Measurements from ENCODE around the gene CDIP1. TPM values are rescaled to one million over a fixed set of nuclear protein-coding genes. Genes with fewer than 3 reads are reported as not detected.
A peak's percentile ranks its signal among the peaks of the same experiment; 100 is the strongest.

Gene CDIP1
- total RNA-seq, 8 experiments from 2014 or later, result 22.5 to 54.3 (median 28.3) TPM

DNA sequence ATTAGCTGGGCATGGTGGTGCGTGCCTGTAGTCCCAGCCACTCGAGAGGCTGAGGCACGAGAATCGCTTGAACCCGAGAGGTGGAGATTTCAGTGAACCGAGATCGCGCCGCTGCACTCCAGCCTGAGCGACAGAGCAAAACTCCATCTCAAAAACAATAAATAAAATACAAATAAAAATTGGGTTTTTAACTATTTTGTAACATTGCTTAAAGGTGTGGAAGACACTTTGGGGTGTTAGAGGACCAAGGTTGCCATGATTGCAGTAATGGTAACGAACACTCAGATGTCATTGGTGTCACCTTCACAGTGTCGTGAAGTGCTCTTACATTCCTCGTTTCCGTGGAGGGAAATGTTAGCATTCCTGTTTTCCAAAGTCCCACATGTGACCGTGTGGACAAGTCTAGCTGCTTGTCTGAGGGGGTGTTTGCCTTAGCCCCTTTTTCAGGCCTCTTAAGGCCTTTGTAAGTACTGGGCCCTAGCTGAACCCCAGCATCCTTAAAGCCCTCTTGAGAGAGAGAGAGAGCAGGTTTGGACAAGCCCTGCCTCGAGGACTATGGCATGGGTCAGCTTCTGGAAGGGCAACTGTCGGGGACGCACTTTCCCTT, 26.2 kb upstream of the CDIP1 start:
- Histone ChIP-seq H3K4me1 (replicated peaks in 1 of 2) (peaks cover 9 to 13% of the 10 kb centered on the region in 2 donors), H3K4me3 (no peak overlapping the region), H3K27ac (no peak overlapping the region)
- WGBS, 10 experiments, result 60 to 92% (median 88%) methylated on average over 2 to 15 of the region's 18 CpGs; no CpG with 5 or more reads in 1 of the 10 experiments
- in situ Hi-C loops (cut with MboI; ENCODE audit: low pct_unique_long_range_greater_than_20kb in 2 of 9, low sequenced_read_pairs in 9 of 9, unreplicated experiment in 9 of 9), result no loop called here
- ATAC-seq (replicated peaks in 6 of 8), result no peak

DNA sequence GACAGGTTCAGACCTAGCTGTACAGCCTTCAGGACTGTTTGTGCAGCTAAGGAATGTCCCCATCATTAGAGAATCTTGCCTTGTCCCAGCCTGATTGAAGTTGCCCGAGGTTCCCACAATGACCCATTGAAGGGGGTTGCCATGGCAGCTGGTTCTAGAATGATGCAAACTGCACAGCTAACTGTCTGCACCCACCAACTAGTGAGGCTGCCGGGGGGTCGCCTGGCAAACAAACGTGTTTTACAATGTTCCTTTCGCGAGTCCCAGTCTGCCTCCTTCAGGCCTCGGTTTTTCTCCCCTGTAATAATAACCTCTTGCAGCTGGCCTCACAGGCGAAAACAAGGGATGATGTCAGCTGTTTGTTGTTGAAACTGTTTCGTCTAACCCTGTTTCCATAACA, 23.0 kb upstream of the CDIP1 start:
- WGBS, 10 experiments, result 0 to 24% (median 15%) methylated on average over 1 to 9 of the region's 9 CpGs; no CpG with 5 or more reads in 3 of the 10 experiments
- in situ Hi-C loops (cut with MboI; ENCODE audit: low pct_unique_long_range_greater_than_20kb in 2 of 9, low sequenced_read_pairs in 9 of 9, unreplicated experiment in 9 of 9), result no loop called here
- peaks cover 9 to 13% of the 10 kb centered on the region in 2 donors for H3K4me1 ChIP-seq (replicated peaks in 1 of 2)

DNA sequence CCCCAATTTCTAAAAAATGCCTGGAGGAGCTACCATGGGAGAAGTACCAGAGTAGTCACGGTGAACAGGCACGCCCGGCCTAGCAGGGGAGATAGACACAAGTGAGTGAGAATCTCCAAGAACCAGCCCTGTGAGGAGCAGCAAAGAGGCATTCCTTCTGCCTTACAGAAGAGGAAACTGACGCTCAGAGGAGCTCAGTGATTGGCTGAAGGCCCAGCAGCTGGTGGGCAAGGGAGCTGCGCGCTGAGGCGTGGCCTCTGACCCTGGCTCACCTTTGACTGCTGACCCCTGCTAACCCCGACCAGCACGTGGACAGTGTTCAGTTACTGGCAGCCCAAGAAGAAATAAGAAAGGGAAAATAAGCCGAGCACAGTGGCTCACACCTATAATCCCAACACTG, 19.4 kb upstream of the CDIP1 start:
- ATAC-seq (replicated peaks in 6 of 8), result no peak
- in situ Hi-C loops (cut with MboI; ENCODE audit: low pct_unique_long_range_greater_than_20kb in 2 of 9, low sequenced_read_pairs in 9 of 9, unreplicated experiment in 9 of 9), result no loop called here
- WGBS, 10 experiments, result 50 to 90% (median 75%) methylated on average over 1 to 7 of the region's 10 CpGs; no CpG with 5 or more reads in 4 of the 10 experiments
- Histone ChIP-seq H3K4me1 (replicated peaks in 1 of 2) (peaks cover 9 to 13% of the 10 kb centered on the region in 2 donors), H3K4me3 (no peak overlapping the region), H3K27ac (no peak overlapping the region)

More for the DNA sequence above, 23.0 kb upstream of the CDIP1 start:
- peak in 5 of 8 experiments; percentile 87 to 95 (median 92) for ATAC-seq (replicated peaks in 6 of 8)
- Histone ChIP-seq H3K4me3 (no peak overlapping the region), H3K27ac (peak overlapping the region; percentile 27)

DNA sequence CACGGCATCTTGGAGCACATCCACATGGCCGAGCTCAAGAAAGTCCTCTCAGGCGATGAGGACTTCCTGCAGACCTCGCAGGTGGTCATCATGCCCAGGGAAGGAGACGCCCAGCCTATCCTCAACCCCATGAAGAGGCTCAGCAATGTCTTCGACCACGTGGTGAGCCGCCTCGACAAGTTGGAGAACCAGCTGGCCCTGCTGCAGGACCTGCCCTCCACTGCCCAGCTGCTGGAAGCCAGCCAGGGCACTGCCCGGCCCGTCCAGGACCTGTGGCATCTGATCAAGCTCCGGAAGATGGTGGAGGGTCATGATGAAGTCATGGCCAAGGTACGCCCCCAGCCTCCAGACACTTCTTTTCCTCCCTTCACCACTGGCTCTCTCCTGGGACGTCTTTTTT, 18.0 kb upstream of the CDIP1 start:
- no peak overlapping the region for H3K4me3 ChIP-seq
- ATAC-seq (replicated peaks in 6 of 8), result no peak
- WGBS, 10 experiments, result 80 to 100% (median 93%) methylated on average over 1 to 8 of the region's 14 CpGs; no CpG with 5 or more reads in 2 of the 10 experiments
- in situ Hi-C loops (cut with MboI; ENCODE audit: low pct_unique_long_range_greater_than_20kb in 2 of 9, low sequenced_read_pairs in 9 of 9, unreplicated experiment in 9 of 9), result no loop called here
- no peak overlapping the region for H3K27ac ChIP-seq
- H3K4me1 ChIP-seq (replicated peaks in 1 of 2), result peaks cover 5 to 6% of the 10 kb centered on the region in 2 donors

DNA sequence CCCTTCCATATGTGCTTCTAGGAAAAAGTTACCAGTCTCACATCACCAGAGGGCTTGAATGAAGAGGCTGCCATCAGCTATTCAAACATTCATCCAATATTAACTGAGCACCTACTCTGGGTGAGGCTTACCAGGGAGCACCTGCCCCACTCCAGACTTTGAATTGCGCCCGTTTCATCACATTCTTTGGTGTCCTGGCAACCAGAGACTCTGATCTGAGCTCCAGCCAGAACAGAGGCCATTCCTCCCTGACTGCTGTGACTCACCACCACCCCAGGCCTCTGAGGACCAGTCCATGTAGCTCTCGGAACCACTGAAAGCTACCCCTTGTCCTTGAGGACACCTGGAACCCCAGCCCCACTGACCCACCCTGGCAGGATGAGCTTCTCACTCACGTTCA, 17.5 kb upstream of the CDIP1 start, which contains the start of gene C16orf96:
TSS of gene C16orf96 (plus strand) at position 229 of the 400 bp plus-strand sequence. CDS start at position 379, 150 bp downstream.
- ATAC-seq (replicated peaks in 6 of 8), result peak in 1 of 8 experiments; percentile 22
- in situ Hi-C loops (cut with MboI; ENCODE audit: low pct_unique_long_range_greater_than_20kb in 2 of 9, low sequenced_read_pairs in 9 of 9, unreplicated experiment in 9 of 9), result no loop called here
- Histone ChIP-seq H3K4me3 (no peak within 1 kb of the TSS), H3K4me1 (replicated peaks in 1 of 2) (peaks cover 2% of the 10 kb centered on the region in 2 donors), H3K27ac (no peak within 1 kb of the TSS)
- 27 to 100% (median 80%) methylated on average over 1 to 2 of the region's 4 CpGs; no CpG with 5 or more reads in 5 of the 10 experiments for WGBS, 10 experiments

DNA sequence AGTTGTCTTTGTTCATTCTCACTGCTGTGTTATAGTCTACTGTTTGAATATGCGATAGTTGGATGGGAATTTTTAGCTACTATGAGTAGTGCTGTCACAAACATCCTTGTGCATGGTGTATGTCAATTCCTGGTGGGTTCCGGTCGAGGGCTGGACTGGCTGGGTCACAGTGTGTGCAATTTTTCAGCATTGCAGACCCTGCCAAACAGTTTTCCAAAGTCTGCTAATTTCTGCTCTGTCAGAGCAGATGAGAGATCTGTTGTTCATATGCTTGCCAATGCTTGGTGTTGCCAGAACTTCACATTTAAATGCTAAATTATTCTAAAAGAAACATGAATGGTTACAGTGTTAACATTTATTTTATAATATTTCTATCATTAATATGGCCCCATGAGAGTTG, 14.0 kb upstream of the CDIP1 start:
- Histone ChIP-seq H3K4me1 (replicated peaks in 1 of 2) (no peaks in the 10 kb centered on the region), H3K4me3 (no peak overlapping the region), H3K27ac (no peak overlapping the region)
- in situ Hi-C loops (cut with MboI; ENCODE audit: low pct_unique_long_range_greater_than_20kb in 2 of 9, low sequenced_read_pairs in 9 of 9, unreplicated experiment in 9 of 9), result no loop called here
- 0 to 87% (median 4%) methylated on average over 1 to 3 of the region's 3 CpGs; no CpG with 5 or more reads in 3 of the 10 experiments for WGBS, 10 experiments
- peak in 1 of 8 experiments; percentile 16 for ATAC-seq (replicated peaks in 6 of 8)

DNA sequence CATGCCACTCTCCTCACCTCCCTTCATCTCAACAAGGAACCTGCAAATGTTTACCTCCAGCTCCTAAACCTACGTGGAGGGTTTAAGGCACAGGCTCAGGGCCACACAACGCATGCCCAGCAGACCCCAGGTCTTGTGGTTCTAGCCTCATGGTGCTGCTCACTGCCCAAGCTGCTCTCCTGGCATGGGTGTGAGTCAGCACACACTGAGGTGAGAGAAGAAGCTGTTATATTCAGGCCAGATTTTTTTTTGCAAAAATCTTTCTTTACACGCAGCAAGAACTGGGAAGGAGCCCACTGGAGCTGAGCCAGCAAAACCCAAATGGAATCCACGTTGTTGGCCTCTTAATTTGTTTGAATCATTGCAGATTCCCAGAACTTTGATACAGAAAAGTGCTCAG, 12.0 kb upstream of the CDIP1 start:
- ATAC-seq (replicated peaks in 6 of 8), result no peak
- H3K4me3 ChIP-seq, result no peak overlapping the region
- WGBS, 10 experiments, result 0 to 76% (median 39%) methylated on average over 1 to 3 of the region's 4 CpGs; no CpG with 5 or more reads in 4 of the 10 experiments
- no peaks in the 10 kb centered on the region for H3K4me1 ChIP-seq (replicated peaks in 1 of 2)
- H3K27ac ChIP-seq, result no peak overlapping the region
- in situ Hi-C loops (cut with MboI; ENCODE audit: low pct_unique_long_range_greater_than_20kb in 2 of 9, low sequenced_read_pairs in 9 of 9, unreplicated experiment in 9 of 9), result no loop called here

DNA sequence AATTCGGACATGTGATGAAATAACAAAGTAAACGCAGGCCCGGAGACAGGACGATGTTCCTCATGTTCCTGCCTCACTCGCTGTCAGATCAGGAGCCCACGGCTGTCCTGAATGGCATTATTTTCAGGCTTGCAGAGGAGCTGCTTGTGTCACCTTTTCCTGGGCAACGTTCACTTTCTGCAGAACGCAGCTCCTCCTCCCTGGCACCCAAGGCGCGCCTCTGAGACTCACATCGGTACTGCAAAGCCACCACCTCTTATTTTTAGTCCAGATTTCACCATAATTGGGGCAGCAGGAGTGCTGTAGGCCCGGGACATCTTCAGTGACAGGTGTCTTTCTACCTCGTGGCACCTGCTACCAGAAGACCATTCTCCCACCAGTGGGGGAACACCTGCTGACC, 9.6 kb upstream of the CDIP1 start:
- Histone ChIP-seq H3K27ac (no peak overlapping the region), H3K4me3 (no peak overlapping the region), H3K4me1 (replicated peaks in 1 of 2) (no peaks in the 10 kb centered on the region)
- 78 to 100% (median 94%) methylated on average over 1 to 9 of the region's 13 CpGs; no CpG with 5 or more reads in 4 of the 10 experiments for WGBS, 10 experiments
- ATAC-seq (replicated peaks in 6 of 8), result no peak
- in situ Hi-C loops (cut with MboI; ENCODE audit: low pct_unique_long_range_greater_than_20kb in 2 of 9, low sequenced_read_pairs in 9 of 9, unreplicated experiment in 9 of 9), result no loop called here

DNA sequence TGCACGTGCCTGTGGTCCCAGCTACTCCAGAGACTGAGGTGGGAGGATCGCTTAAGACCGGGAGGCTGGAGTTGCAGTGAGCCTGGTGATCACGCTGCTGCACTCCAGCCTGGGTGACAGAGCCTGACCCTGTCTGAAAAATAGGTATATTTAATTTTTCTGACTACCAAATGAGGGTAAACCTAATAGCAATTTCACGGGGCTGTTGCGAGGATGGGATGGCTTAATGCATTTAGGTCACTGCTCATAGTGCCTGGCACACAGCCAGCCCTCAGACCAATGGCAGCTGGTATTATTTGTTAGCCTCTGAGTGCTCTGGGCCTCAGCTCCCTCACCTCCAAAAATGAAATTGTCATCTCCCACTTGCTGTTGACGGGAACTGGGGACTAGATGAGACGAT, 5.9 kb upstream of the CDIP1 start:
- ATAC-seq (replicated peaks in 6 of 8), result peak in 3 of 8 experiments; percentile 35 to 55 (median 50)
- H3K4me1 ChIP-seq (replicated peaks in 1 of 2), result no peaks in the 10 kb centered on the region
- in situ Hi-C loops (cut with MboI; ENCODE audit: low pct_unique_long_range_greater_than_20kb in 2 of 9, low sequenced_read_pairs in 9 of 9, unreplicated experiment in 9 of 9), result no loop called here
- no peak overlapping the region for H3K4me3 ChIP-seq
- H3K27ac ChIP-seq, result no peak overlapping the region
- 53 to 100% (median 73%) methylated on average over 1 to 7 of the region's 8 CpGs; no CpG with 5 or more reads in 2 of the 10 experiments for WGBS, 10 experiments

DNA sequence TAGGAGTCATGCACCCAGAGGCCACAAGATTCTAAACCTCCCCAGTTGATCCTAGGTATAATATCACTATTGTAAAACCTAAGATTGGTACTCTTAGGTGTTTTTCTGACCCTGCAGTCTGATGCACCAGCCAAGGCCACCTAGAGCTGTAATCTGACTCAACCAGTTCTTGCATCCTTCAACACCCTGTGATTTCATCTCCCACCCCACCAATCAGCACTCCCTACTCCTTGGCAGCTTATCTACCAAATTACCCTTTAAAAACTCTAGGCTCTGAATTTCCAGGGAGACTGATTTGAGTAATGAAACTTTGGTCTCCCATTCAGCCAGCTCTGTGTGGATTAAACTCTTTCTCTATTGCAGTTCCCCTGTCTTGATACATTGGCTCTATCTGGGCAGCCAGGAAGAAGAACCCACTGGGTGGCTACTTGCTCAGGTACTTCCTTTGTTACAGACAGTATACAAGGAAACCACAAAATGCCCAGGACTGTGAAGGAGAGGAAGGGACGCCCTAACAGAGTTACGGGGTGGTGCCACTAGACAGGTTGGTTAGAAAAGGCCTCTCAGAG, 1.2 kb upstream of the CDIP1 start:
- ATAC-seq (replicated peaks in 6 of 8), result no peak
- H3K4me1 ChIP-seq (replicated peaks in 1 of 2), result peaks cover 9 to 12% of the 10 kb centered on the region in 2 donors
- WGBS, 10 experiments, result 93 to 100% methylated on average over 2 of the region's 2 CpGs; no CpG with 5 or more reads in 8 of the 10 experiments
- H3K4me3 ChIP-seq, result no peak overlapping the region
- in situ Hi-C loops (cut with MboI; ENCODE audit: low pct_unique_long_range_greater_than_20kb in 2 of 9, low sequenced_read_pairs in 9 of 9, unreplicated experiment in 9 of 9), result no loop called here
- H3K27ac ChIP-seq, result no peak overlapping the region

DNA sequence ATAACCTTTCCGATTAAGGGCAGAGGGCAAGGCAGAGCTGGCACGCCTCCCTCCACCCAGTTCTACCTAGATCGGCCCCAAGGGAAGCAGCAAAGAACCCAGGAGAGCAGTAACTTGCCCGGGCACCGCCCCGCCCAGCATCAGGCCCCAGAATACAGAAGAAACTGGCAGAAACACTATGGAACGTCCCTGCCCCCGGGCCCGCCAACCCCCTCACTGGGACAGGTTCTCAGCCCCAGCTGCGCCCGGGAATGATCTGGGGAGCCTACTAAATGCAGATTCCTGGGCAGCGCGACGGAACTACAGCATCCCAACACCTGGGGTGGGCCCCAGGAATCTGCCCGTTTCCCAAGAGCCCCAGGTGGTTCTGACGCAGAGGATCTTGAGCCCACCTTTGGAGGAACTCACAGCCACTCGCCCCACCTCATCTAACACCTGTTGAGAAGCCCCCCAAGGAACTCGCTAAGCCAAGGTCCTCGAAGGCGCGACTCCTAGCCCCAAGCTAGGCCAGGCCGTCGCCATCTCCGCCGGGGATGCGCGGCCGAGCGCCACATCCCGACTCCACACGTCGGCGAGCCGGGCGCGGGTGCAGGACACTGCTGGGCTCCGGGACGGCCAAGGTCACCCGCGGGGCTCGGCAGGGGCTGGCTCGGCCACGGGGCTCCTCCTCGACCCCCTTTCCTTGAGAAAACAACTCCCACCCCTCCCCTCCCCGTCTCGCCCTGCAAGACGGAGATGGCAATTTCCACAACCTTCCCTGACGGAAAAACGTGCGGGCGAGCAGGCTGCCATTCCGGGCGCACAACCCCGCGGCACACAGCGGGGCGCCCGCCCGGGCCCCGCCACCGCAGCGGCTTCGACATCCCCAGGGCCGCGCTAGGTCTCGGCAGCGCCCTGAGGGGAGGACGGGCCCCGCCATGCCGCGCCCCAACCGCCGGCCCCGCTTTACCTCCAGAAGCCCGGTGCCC, 913 bp downstream of the CDIP1 start:
- in situ Hi-C loops (cut with MboI; ENCODE audit: low pct_unique_long_range_greater_than_20kb in 2 of 9, low sequenced_read_pairs in 9 of 9, unreplicated experiment in 9 of 9), result no loop called here
- peak; percentile 41 to 63 (median 52) for ATAC-seq (replicated peaks in 6 of 8)
- peak overlapping the region; percentile 59 to 93 (median 66) for H3K4me3 ChIP-seq
- peaks cover 9 to 12% of the 10 kb centered on the region in 2 donors for H3K4me1 ChIP-seq (replicated peaks in 1 of 2)
- WGBS, 10 experiments, result 20 to 100% (median 50%) methylated on average over 1 to 4 of the region's 75 CpGs; no CpG with 5 or more reads in 4 of the 10 experiments
- peak overlapping the region; percentile 92 to 94 for H3K27ac ChIP-seq

DNA sequence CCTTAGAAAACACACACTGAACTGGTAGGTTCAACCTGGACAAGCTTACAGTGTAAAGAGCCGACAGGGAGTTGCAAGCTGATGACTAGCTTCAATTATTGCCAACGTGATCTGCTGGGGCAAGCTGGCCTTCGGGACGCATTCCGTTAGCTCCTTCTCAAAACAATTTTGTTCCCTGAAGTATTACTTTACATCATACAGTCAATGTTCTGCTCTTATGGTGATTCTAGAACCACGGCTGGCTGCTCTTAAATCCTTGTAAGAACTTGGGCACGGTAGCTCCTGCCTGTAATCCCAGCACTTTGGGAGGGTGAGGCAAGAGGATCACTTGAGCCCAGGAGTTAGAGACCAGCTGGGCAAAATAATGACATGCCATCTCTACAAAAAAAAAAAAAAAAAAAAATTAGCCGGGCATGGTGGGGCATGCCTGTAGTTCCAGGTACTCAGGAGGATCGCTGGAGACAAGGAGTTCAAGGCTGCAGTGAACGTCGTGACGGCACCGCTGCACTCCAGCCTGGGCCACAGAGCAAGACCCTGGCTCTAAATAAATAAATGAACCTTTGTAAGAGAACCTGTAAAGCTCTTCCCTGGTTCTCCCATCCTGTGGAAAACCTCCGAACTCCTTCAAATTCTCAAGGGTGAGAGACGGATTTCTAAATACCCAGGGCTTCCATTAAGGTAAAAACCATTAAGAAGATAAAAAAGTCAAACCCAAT, 2.0 kb downstream of the CDIP1 start:
- H3K4me1 ChIP-seq (replicated peaks in 1 of 2), result peaks cover 9 to 12% of the 10 kb centered on the region in 2 donors
- ATAC-seq (replicated peaks in 6 of 8), result no peak
- 75 to 100% (median 96%) methylated on average over 4 to 14 of the region's 15 CpGs; no CpG with 5 or more reads in 2 of the 10 experiments for WGBS, 10 experiments
- in situ Hi-C loops (cut with MboI; ENCODE audit: low pct_unique_long_range_greater_than_20kb in 2 of 9, low sequenced_read_pairs in 9 of 9, unreplicated experiment in 9 of 9), result no loop called here
- peak overlapping the region in 1 of 5 donors; percentile 66 for H3K4me3 ChIP-seq
- no peak overlapping the region for H3K27ac ChIP-seq

All from motor neuron (in vitro differentiated cells).